Measurements from ENCODE around the gene DNAI2.

DNAI2 gene

DNA sequence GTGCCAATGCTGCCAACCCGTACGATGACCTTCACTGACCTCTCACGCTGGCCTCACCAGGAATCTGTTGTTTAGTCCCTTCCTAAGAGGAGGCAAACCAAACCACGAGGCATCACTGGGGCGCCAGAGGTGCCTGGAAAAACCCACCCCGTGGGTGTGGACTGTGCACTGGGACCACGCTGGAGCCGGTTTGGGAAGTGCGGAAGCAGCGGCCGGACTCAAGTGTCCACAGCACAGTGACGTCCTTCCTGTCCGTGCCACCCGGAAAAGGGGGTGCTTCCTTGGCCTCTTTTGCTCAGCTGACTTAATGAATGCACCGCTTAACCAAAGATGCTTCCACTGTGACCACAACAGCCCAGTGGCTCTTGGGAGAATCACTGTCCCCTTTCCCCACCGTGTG lies 43.0 kb downstream of the DNAI2 start:
- ATAC-seq: no peak
- TF ChIP-seq ZNF70 (CRISPR knock-in tag; IDR thresholded peaks at IDR 0.05) (no peak), ZNF565 (CRISPR knock-in tag; conservative IDR thresholded peaks at IDR 0.05; ENCODE audit: low read depth) (no peak), OSR1 (CRISPR knock-in tag; IDR thresholded peaks at IDR 0.05) (no peak), TCF4 (CRISPR knock-in tag; IDR thresholded peaks at IDR 0.05; ENCODE audit: borderline replicate concordance) (no peak), BACH2 (CRISPR knock-in tag; IDR thresholded peaks at IDR 0.05; ENCODE audit: borderline replicate concordance) (no peak), ZFP3 (CRISPR knock-in tag; IDR thresholded peaks at IDR 0.05) (no peak), ISL1 (CRISPR knock-in tag; IDR thresholded peaks at IDR 0.05) (no peak), POU6F1 (CRISPR knock-in tag; IDR thresholded peaks at IDR 0.05; ENCODE audit: borderline replicate concordance, low read depth) (no peak), ARNTL (CRISPR knock-in tag; IDR thresholded peaks at IDR 0.05; ENCODE audit: borderline replicate concordance, low read depth) (no peak), CSDC2 (CRISPR knock-in tag; IDR thresholded peaks at IDR 0.05) (no peak), GLIS3 (CRISPR knock-in tag; IDR thresholded peaks at IDR 0.05) (no peak), TSHZ2 (CRISPR knock-in tag; IDR thresholded peaks at IDR 0.05) (no peak), PATZ1 (CRISPR knock-in tag; IDR thresholded peaks at IDR 0.05; ENCODE audit: borderline replicate concordance) (no peak)
- TF ChIP-seq, protein P1, sequence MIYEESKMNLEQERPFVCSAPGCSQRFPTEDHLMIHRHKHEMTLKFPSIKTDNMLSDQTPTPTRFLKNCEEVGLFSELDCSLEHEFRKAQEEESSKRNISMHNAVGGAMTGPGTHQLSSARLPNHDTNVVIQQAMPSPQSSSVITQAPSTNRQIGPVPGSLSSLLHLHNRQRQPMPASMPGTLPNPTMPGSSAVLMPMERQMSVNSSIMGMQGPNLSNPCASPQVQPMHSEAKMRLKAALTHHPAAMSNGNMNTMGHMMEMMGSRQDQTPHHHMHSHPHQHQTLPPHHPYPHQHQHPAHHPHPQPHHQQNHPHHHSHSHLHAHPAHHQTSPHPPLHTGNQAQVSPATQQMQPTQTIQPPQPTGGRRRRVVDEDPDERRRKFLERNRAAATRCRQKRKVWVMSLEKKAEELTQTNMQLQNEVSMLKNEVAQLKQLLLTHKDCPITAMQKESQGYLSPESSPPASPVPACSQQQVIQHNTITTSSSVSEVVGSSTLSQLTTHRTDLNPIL (CRISPR knock-in tag; IDR thresholded peaks at IDR 0.05; ENCODE audit: low read depth): no peak

DNA sequence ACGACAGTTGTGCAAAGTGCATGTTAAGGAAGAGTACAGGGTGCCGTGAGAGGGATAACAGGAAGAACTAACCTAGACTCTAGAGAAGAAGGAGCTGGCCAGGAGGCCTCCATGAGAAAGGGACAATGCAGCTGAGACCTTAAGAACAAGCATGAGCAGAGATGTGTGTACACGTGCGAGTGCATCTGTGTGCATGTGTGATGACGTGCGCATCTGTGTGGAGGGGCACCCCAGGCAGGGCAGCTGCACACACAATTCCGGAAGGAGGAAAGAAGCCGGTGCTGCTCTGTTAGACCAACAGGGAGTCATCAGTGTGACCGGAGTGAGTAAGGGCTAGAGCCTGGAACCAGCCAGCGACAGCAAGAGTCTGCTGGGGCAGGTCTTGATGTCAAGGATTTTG lies 44.4 kb downstream of the DNAI2 start:
- no peak for ATAC-seq
- TF ChIP-seq, protein P2, sequence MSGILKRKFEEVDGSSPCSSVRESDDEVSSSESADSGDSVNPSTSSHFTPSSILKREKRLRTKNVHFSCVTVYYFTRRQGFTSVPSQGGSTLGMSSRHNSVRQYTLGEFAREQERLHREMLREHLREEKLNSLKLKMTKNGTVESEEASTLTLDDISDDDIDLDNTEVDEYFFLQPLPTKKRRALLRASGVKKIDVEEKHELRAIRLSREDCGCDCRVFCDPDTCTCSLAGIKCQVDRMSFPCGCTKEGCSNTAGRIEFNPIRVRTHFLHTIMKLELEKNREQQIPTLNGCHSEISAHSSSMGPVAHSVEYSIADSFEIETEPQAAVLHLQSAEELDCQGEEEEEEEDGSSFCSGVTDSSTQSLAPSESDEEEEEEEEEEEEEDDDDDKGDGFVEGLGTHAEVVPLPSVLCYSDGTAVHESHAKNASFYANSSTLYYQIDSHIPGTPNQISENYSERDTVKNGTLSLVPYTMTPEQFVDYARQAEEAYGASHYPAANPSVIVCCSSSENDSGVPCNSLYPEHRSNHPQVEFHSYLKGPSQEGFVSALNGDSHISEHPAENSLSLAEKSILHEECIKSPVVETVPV (CRISPR knock-in tag; IDR thresholded peaks at IDR 0.05): no peak
- TF ChIP-seq ISL1 (CRISPR knock-in tag; IDR thresholded peaks at IDR 0.05) (no peak), RARB (CRISPR knock-in tag; IDR thresholded peaks at IDR 0.05) (no peak)

GRCh38 chr17:74324521-74324920 lies 50.5 kb downstream of the DNAI2 start:
- no peak for ATAC-seq
- TF ChIP-seq, protein P2 (CRISPR knock-in tag; IDR thresholded peaks at IDR 0.05): no peak
- TF ChIP-seq, protein P1 (CRISPR knock-in tag; IDR thresholded peaks at IDR 0.05; ENCODE audit: low read depth): no peak
- TF ChIP-seq ZFP3 (CRISPR knock-in tag; IDR thresholded peaks at IDR 0.05) (no peak), ISL1 (CRISPR knock-in tag; IDR thresholded peaks at IDR 0.05) (no peak), CSDC2 (CRISPR knock-in tag; IDR thresholded peaks at IDR 0.05) (no peak), POU6F1 (CRISPR knock-in tag; IDR thresholded peaks at IDR 0.05; ENCODE audit: borderline replicate concordance, low read depth) (no peak), ZC3H10 (CRISPR knock-in tag; IDR thresholded peaks at IDR 0.05) (no peak), RARB (CRISPR knock-in tag; IDR thresholded peaks at IDR 0.05) (no peak), ZFP30 (CRISPR knock-in tag; IDR thresholded peaks at IDR 0.05) (no peak), TSHZ2 (CRISPR knock-in tag; IDR thresholded peaks at IDR 0.05) (no peak), ZNF8 (CRISPR knock-in tag; IDR thresholded peaks at IDR 0.05) (no peak), ARNTL (CRISPR knock-in tag; IDR thresholded peaks at IDR 0.05; ENCODE audit: borderline replicate concordance, low read depth) (no peak), BACH2 (CRISPR knock-in tag; IDR thresholded peaks at IDR 0.05; ENCODE audit: borderline replicate concordance) (no peak), TOX (CRISPR knock-in tag; IDR thresholded peaks at IDR 0.05; ENCODE audit: borderline replicate concordance) (no peak)

Measured in SK-N-SH treated with all-trans-retinoic acid at 6 μM for 48 hours (cell line).